Fibroblast of gingiva (primary cell): ENCODE results near the gene ALG8.

Experiments
- DNase-seq: peaks from one replicate; pipeline ENCODE4 v3.0.0-alpha.2; 2011; ENCODE audit warnings: low read depth

Gene ALG8

DNA sequence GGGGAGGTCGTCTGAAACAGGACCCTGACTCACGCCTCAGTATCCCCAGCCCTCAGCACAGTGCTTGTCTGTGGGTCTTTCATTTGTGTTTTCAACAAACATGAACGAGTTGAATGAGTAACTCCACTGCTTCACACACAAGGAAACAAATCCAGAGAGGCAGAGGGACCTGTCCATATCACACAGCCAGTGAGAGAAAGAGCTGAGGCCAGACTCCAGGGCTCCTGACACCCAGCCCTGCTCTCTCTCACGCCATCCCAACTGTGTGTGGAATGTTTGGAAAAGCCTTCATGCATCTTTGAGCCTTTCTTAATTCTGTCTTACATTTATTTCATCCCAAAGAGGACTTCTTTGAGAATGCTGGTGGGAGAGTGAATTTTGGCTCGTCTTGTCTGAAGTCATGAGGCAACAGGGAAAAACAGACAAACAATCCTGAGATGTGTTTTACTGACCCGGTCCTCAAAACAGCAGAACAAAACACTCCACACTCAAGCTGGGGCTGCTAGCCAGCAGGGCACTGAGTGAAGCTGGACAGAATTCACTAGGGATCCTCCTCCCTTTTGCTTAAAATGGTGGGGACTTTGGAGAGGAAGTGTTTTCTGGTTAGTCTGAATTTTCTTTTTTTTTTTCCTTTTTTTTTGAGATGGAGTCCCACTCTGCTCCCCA lies 19.7 kb upstream of the ALG8 start:
- no peak for DNase-seq

DNA sequence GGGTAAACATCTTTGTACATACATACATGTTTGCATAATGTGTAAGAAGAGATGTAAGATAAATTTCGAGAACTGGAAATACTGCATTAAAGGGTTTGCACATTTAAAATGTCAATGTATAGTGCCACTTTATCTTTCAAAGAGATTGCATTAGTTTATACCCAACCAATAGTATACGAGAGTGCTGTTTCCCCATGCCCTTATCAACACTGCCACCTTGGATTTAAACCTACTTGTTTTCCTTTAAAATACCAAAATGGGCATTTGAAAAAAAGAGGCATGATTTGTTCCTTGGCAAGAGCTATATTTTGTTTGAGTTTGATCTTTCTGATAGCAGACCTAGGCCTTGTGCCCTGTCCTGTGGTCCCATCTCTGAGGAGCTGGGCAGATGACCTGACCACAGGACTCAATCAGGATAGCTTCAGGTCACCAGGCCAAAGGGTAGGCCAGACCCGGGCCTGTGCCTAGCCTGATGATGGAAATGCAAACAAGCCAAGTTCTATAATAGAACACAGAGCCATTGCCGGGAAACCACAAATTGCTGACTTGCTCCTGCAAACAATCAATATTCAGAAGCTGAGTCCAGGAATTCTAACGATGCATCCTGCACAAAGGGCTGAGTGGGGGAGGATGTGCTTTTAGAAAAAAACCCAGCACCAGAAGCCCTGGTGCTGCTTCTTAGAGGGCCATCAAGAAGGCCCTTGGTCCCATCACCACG lies 16.9 kb upstream of the ALG8 start:
- no peak for DNase-seq

DNA sequence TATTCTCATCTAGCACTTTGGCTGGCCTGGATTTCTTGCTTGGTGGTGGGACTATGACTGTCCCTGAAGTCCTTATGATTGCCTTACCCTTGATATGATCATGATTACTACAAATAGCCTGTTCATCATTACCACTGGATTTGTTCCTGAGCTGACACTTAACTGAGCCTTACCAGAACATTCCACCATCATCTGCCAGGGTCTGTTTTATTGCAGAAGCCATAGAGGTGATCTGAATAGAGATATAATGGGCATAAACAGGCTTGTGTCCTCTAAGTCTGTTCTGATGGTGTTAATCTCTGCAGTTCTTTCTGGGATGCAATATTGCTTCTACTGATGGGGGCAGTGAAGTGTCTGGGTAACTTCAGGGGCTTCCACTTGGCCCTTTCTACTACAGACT lies 12.4 kb upstream of the ALG8 start:
- DNase-seq = no peak

DNA sequence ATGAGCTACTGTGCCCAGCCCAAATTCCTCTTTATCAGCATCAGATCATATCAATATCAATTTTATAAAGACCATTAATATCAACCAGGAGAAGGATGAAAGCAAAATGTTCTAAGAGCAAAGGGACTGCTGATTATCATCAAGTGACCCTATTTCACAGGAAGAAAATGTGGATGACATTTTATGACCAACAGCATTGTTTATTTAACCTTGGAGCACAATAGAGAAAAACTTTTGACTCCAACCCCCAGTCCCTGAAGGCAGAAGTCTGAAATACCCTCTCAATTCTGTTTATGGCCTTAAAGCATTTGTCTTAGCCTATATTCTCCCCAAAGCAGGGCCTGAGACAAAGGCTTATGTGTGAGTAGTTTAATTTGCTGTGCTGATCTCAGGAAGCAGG lies 11.3 kb upstream of the ALG8 start:
- DNase-seq = no peak

DNA sequence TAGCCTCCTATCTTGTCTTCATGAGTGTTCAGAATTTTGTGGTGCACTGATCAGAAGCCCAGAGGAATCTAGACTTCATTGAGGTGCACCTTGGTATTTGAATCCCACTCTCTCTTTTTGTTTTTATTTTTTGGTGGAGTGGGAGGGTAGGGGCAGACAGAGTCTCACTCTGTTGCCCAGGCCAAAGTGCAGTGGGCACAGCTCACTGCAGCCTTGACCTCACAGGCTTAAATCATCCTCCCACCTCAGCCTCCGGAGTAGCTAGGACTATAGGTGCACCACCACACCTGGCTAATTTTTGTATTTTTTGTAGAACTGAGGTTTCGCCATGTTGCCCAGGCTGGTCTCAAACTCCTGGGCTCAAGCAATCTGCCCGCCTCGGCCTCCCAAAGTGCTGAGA lies 10.9 kb upstream of the ALG8 start:
- no peak for DNase-seq

DNA sequence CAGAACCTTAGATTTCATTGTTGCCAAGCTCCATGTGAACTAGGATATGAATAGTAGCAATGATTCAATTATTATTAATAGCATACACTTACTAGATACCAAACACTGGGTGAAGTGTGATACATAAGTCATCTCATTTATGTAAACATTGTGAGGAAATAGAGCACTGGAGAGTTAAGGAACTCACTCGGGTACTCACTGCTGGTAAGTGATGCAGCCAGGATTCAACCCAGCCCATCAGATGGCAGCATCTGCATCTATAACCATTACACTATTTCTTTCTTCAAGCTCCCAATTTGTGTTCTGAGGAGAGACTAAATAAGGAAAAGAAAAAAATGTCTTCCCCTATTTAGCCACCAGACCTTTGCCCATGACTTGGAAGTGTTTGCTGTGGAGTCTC lies 10.2 kb upstream of the ALG8 start:
- DNase-seq = peak; percentile 87

DNA sequence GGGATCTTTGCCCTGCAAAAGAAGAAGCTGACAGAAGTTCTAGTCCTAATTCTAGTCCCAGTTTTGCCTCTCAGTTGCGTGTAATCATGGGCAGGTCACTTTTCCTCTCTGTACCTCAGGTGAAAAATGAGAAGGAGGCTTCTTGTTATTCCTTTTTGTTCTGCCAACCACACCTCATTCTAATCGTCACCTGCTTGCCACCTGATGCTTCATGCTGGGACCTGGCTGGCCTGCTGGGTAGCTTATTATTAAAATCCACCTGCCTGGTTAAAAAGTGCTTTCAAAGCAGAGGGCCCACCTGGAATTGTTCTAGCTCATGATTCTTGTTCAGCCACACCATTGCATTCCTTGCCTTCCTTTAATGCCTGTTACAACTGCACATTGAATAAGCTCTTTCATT lies 8.4 kb upstream of the ALG8 start:
- no peak for DNase-seq

DNA sequence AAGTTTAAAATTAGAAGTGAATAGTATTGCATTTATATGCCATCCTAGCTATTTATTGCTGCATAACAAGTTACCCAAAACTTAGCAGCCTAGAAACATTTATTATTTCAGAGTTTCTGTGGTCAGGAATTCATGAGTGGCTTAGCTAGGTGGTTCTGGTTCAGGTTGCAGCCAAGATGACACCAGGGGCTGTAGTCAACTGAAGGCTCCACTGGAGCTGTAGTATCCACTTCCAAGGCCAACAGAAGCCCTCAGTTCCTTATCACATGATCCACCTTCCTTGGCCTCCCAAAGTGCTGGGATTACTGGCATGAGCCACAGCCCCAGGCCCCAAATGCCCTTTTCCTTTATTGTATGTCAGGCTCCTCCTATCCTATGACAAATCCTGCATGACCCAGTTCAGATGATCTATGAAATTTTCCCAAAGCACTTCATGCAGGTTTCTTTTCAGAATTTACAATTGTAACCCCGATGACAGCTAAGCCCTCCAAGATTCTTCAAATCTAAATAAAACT lies 6.1 kb upstream of the ALG8 start:
- DNase-seq = no peak

DNA sequence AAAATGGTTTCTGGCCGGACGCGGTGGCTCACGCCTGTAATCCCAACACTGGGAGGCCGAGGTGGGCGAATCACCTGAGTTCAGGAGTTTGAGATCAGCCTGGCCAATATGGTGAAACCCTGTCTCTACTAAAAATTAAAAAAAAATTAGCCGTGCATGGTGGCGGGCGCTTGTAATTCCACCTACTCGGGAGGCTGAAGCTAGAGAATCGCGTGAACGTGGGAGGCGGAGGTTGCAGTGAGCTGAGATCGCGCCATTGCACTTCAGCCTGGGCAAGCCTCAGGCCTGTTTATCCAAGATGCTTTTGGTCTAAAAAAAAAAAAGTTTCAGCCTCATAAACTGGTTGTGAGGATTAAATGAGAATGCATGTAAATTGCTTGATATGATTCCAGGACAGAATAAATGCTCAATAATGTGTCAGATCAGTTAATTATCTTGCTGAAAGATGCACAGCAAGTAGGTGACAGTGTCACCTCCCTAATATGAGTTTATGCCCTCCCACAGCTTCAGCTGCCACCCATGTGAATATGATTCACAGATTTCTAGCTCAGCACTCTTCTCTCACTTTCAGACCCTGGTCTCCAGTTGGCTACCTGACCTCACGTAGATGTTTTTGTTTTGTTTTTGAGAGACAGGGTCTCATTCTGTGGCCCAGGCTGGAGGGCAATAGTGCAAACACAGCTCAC lies 1.1 kb upstream of the ALG8 start:
- no peak for DNase-seq

DNA sequence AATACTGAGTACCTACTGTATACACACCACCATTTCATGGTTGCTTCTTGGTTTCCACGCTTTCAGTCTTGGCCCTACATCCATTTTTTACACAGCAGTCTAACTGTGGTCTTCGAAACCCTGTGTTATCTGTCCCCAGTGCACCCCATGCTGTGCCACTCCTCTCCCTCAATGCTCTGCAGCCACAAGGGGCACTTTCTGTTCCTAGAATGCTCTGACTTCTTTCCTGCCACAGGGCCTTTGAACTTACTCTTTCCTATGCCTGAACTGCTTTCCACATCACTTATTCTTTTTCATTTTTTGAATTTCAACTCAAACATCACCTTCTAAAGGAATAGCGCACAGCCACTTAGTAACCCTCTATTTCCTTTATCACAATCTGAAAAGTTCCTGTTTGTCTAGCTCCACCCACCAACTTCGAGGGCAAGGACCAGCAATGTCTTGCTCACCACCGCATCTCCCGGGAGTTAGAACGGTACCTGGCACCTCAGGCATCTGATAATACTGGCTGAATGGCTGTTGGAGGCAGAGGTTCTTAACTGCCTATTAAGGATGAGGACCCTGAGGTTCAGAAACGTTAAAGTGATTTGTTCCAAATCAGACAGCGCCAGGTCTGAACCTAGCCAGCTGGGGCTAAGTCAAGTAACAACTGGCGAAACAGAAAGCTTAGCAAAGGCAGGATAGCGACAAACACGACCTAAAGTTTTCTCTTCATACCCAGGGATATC lies 568 bp downstream of the ALG8 start:
- DNase-seq = no peak

DNA sequence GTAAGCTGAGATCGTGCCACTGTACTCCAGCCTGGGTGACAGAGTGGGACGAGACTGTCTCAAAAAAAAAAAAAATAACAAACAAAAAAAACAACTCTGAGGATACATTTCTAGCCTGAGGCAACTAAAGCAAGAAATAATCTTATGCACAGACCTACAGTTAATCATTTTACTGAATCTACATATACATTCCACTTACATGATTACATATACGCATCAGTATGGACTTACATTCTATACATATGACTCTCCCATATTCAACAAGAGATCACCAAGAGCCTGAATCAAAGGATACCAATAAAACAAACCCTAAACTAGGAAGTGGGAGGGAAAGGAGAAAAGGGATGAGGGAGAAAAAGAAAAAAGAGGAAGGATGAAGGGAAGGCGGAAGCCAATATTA lies 1.1 kb downstream of the ALG8 start:
- DNase-seq = no peak

DNA sequence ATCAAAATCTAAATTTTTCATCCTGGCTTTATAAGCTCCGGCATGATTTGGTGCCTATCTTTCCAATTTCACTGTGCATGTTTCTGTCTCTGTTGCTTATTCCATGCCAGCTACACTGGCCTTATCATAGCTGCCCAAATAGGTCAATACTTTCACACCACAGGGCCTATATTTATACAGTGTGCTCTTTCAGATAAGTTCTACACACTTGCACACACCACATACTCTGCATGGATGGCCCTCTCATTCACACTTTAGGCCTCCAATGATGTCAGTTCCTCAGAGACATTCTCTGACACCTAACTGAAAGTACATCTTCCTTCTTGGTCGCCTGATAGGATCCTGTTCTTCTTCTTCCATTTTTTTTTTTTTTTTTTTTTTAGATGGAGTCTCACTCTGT lies 7.0 kb downstream of the ALG8 start:
- DNase-seq = no peak

DNA sequence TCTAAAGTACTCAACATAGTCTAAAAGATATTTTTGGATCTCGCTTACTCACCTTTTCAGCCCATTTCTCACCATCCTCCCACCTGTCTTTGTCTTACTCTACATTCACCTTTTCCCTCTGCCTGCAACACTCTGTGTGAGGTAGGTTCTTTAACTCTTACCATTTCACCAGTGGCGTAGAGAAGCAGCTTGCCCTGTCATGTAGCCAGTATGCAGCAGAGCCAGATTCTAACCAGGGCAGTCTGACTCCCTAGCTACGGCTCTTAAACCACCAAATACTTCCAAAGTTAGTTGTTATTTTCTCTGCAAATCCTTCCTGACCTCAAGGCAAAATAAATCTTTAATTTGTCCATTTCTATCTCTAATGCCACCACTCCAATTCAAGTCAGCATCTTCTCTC lies 7.5 kb downstream of the ALG8 start:
- DNase-seq = no peak

DNA sequence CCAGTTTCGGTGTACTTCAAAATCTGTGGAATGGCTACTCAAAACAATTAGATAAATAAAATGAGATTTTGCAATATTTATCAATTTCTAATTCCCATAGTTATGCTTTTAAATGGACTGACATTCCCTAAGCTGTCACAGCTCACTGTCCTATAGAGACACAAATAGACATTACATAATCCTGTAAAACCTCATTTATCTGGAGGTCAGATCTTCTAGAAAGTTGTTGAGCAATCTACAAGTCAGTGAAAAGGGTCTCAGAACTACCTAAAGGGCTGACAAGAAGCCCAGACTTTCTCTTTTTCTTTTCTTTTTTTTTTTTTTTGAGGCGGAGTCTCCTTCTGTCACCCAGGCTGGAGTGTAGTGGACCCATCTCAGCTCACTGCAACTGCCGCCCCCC lies 12.0 kb downstream of the ALG8 start:
- no peak for DNase-seq

DNA sequence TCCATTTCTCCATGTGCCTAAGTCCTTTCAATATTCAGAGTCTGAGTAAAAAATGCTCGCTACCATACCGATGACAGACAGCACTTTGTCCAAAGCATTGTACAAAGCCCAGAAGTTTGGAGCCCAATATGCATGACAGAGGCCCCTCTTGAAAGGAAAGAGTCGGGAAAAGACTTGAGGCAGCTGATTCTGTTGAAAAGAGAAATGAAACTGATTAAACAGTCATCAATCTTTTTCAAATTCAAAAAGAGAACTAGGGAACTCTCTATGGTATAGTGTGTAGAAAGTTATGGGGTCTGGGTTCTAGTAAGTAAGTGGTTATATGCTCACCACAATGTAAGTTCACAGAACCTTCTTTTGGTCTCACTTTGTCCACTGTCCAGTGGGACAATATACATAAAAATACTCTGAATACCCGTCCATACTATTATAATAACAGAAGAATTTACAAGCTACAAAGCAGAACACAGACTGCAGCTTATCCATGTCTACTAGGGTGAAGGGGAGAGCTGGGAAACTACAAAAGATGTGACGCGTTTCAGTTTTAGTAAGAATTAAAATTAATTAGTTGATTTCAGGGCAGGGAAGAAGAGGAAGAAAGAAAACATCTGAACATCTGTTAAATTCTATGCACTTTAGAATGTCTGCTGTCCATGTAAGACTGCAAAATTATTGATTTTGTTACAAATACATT lies 26.7 kb downstream of the ALG8 start:
- DNase-seq = no peak

DNA sequence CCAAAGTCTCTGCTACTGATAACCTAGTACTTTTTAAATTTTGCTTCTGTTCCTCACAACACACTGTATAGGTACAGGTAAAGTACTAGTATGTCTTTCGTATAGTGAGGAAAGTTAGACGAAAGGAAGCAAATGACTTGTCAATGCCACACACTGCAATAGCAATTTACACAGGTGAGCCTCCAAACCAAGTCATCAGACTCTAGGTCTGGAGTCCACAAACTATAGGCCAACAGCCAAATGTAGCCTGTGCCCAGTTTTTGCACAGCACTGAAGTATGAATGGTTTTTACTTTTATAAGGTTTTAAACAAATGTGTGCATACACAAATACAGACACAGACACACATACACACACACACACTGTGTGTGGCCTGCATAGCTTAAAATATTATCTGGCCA lies 28.1 kb downstream of the ALG8 start:
- no peak for DNase-seq

DNA sequence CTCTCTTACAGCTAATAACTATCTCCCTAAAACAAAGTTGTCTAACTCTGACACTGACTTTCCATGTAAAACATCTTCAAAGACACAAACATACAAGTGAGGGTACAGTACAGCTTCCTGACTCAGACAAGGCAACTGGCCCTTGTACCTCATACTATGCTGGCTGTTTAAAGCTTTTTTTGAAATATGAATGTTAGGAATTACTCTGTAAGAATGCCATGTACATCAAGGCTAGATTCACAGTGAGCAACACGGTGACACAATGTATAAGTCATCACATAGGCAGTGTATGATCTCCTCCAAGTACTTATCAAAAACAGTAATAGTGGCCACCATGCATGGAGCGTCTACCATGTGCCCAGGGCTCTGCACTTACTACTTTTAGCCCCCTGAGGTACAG lies 28.6 kb downstream of the ALG8 start:
- peak; percentile 14 for DNase-seq

DNA sequence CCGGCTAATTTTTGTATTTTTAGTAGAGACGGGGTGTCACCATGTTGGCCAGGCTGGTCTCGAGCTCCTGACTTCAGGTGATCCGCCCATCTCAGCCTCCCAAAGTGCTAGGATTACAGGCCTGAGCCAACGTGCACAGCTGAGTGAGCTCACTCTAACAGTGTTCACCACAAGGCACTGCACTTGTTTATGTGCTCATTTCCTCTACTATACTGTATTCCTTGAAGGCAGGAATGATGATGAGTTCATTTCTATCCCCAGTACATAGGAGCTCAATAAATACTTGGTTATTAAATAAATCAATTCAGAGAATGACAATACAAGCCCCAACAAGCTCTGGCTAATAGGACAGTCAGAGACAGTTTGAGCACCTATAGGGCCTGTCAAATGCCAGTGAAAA lies 29.1 kb downstream of the ALG8 start:
- no peak for DNase-seq

DNA sequence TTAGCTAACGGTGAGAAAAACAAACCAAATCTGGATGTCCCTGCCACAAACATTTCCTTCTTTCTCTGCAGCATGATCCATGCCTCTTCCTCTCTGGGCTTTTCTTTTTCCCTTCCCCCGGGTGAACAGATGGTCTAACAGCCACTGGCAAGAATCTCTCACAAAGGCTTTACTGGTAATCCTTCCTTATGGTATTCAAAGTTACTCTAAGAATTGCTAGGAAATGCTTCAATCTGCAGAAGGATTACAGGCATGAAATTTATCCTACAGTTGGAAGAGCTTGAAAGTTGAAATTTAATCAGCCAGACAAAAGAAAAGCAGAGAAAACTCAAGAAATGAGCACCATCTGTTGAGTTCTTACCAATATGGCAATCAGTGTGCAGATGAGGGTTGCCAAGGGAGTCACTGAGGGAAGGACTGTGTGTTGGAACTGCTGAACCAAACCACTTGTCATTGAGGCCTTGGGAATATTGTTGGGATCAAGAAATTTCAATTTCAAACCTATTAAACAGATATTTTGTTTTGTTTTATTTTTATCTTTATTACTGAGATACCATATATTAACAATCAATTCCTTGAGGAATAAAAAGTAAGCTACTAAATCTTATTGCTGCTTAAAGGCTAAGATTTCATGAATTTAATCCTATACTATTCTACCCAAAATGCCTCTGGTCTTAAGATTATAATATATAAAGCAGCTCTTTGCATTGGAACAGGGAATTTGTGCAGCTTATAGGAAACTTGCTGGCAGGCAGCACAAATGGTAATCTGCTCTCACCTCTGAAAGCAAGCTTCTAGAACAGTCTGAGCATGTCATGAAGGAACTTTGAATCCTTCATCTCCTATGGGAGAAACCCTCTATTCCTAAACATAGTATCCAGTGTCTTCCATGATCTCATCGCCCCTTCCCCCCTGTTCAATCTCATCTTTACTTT lies 30.1 kb downstream of the ALG8 start:
- DNase-seq = no peak

DNA sequence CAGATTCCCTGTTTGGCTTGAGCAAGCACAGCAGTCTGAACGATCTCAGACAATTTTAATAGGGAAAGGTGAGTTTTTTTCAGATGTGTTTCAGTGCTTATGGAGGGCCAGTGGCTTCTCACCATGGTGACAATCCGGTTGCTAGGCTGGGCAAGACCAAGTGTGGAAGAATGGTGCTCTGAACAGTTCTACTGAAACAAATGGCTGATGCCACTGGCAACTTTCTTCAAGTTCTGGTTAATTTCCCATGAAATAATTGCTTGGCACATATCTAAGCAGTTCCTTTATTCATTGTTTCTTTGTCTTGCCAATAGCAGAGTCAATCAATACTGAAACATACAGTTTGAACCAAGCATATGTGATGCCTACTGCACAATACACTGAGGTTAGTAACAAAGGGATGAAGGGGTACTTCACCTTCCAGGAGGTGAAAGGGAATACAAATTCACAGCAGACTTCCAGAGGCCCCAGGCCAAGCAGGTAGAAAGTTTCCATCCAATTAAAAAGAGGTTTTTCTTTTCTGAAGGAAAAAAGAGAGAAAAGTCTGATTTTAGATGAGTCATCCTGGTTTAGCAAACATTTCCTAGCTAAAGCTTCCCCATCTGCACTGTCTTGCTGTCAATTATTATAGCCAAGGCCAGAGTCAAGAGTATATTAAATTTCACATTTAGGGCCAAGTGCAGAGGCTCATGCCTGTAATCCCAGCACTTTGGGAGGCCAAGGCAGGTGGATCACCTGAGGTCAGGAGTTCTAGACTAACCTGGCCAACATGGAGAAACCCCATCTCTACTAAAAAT lies 38.6 kb downstream of the ALG8 start:
- DNase-seq = peak; percentile 33
